Prostate gland (tissue), 2 donors: ENCODE results near the gene ARHGEF38.

Experiments used
- CTCF ChIP-seq, 4 experiments: fragments of 200-600 bp in 2 of 4; fragments of 450-650 bp in 2 of 4; sonication (generic) in 2 of 4; IDR thresholded peaks; 1 replicate in 3 of 4; 2 replicates in 1 of 4; pipeline ENCODE4 v1.5.1; 2016 to 2019; ENCODE audit warnings: antibody characterized with exemption in 4 of 4, mild to moderate bottlenecking in 2 of 4, moderate library complexity in 2 of 4
- POLR2A ChIP-seq: fragments of 450-650 bp; IDR thresholded peaks from one replicate; pipeline ENCODE4 v1.6.1; 2016; ENCODE audit warnings: antibody characterized with exemption, mild to moderate bottlenecking

- no peak for TF ChIP-seq POLR2A
- TF ChIP-seq CTCF (IDR thresholded peaks at IDR 0.05): no peak
Measured at GRCh38 chr4:105569866-105570236, 17.4 kb downstream of the ARHGEF38 start.
